Stimulated activated CD8-positive, alpha-beta memory T cell treated with anti-CD3 and anti-CD28 coated beads, Interleukin-15, amount 100 ng/mL, for 24 hours (primary cell): ENCODE data around the gene MRPL50.

Source experiments
- DNase-seq: peaks from one replicate; pipeline ENCODE4 v3.0.0-alpha.2; 2020; ENCODE audit warnings: low read depth

The MRPL50 gene

GRCh38 chr9:101398068-101398929 lies at the start of gene MRPL50, which contains the start of gene ZNF189:
Gene MRPL50 (minus strand): TSS chr9:101398618. CDS start chr9:101398592, 26 bp downstream.
Gene ZNF189 (plus strand): TSS chr9:101398851. CDS start chr9:101399157, 306 bp downstream.
- peak; percentile 80 for DNase-seq

DNA sequence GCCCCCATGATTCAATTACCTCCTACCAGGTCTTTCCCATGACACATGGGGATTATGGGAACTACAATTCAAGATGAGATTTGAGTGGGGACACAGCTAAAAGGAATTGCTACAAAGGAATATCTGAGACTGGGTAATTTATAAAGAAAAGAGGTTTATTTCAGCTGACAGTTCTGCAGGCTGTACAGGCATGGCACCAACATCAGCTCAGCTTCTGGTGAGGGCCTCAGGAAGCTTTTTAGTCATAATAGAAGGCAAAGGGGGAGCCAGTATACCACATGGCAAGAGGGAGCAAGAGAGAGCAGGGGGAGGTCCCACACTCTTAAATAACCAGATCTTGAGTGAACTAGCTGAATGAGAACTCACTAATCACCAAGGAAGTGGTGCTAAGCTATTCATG lies 48.3 kb upstream of the MRPL50 start:
- no peak for DNase-seq

- DNase-seq, result no peak
These were observed 47.1 kb upstream of the MRPL50 start for GRCh38 chr9:101445353-101446029.

- DNase-seq, result no peak
These were observed 45.0 kb upstream of the MRPL50 start for GRCh38 chr9:101443364-101443771.

DNA sequence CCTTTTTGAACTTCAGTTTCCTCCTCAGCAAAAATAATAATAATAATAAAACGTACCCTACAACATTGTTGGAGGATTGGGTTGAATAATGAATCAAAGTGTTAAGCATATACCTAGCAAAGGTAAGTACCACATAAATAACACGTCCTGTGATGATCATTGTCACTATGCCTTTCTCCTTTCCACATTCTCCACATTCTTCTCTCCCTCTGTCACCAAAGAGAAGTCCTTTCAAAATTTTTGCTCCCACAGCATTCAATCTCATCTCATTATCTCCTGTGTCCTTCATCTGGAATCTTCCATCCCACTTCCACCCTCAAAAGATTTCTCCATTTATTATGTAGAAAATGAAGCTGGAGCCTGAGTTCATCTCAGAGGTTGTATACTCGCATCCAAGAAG lies 44.3 kb upstream of the MRPL50 start:
- DNase-seq, result no peak

GRCh38 chr9:101442318-101442717 lies 43.9 kb upstream of the MRPL50 start:
- no peak for DNase-seq

- no peak for DNase-seq
These were observed 42.4 kb upstream of the MRPL50 start for GRCh38 chr9:101440714-101441230.

GRCh38 chr9:101438523-101438922 lies 40.1 kb upstream of the MRPL50 start:
- DNase-seq, result no peak

- no peak for DNase-seq
These were observed 39.4 kb upstream of the MRPL50 start for GRCh38 chr9:101437806-101438232.

DNA sequence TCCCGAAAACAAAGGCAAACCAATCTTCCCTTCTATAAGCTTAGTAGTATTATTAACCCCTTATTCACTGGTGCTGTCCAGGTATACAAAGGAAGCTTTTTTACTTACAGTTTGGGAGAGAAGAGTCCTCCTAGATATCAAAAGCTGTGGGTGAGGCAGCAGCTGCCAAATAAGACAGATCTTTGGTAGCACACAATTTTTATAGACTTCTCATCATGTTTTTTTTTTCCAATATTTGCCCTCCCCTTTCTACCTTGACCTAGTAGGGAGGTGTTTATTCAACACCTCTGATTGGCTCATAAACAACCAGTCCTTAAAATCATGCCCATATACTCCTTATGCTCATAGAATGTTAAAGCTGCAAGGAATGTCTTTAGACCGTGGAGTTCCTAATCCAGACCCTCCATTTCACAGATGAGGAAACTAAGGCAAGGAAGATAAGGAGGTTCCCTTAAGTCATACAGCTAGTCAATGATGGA lies 37.2 kb upstream of the MRPL50 start, which contains the start of gene ALDOB:
ALDOB (minus strand) TSS at position 174 of the 479 bp plus-strand sequence. CDS start 4,887 bp downstream, outside the sequence.
- no peak for DNase-seq

DNA sequence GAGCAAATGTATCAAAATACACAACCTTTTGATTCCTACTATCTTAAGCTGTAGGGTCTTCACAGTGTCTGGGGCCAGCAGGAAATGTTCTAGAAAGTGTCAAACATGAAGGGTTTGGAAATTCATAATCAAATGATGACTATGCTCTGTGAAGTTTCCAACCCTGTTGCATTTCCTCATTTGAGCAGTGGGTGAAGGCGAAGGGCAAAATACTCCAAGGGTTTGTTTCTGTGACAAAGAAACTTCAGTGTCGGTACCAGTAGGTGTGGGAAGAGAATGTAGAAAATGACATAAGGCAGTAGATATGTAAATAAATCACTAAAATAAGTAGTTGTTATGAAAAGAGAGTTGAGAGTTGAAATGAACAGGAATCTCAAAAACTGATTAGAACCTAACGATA lies 36.6 kb upstream of the MRPL50 start:
- DNase-seq, result no peak

DNA sequence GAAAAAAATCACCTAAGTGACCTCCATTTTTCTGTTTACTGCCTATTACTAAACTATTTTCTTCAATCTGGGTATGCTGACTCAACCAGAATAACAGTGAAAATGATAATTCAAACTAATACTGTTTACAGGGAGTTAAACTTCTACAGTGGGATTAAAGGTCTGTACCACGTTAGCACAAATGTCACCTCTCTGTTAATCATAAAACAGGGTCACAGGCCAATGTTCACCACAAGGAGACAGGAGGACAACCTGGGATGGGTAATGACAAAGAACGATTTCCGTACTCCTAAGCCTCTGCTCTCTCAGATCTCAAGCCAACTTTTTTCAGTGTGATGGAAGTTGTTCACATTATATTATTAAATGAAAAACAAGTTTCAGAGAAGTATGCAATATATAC lies 34.8 kb upstream of the MRPL50 start:
- DNase-seq, result no peak

DNA sequence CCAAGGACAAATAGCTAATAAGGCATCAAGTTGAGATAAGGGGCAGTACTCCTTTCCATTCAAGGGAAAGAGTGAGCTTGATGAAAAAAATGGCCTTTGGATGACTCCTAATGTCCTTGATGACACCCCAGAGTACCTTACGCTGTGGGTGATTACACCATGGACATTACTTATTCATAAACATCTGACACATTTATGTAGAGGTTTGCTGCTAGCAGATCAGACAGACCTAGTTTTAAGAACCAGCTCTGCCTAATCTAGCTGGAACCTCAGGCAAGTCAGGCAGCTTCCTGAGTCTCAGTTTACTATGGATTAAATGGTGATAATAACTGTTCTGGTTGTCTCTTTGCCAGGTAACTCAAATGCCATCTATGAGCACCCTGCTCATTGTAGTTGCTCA lies 34.3 kb upstream of the MRPL50 start:
- no peak for DNase-seq

GRCh38 chr9:101432171-101432570 lies 33.8 kb upstream of the MRPL50 start:
- no peak for DNase-seq

DNA sequence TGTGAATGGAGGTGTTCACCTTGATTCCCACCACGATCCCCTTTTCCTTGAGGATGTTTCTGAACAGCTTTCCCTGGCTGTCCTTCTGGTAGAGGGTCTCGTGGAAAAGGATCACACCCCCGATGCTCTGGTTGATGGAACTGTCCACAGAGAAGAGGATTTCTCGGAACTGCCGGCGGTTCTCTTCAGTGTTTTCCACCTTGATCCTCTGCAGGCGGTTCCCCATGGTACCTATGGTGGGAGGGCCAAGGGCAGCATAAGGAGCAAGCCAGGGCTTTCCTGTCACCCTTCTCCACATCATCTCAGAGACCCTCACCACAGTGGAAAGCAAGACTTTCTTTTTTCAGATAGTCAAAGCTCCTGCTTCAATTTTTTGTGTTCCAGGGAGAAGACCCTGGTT lies 31.3 kb upstream of the MRPL50 start:
- DNase-seq, result no peak

GRCh38 chr9:101428909-101429308 lies 30.5 kb upstream of the MRPL50 start:
- DNase-seq, result no peak

GRCh38 chr9:101427957-101428655 lies 29.7 kb upstream of the MRPL50 start:
- DNase-seq, result no peak

DNA sequence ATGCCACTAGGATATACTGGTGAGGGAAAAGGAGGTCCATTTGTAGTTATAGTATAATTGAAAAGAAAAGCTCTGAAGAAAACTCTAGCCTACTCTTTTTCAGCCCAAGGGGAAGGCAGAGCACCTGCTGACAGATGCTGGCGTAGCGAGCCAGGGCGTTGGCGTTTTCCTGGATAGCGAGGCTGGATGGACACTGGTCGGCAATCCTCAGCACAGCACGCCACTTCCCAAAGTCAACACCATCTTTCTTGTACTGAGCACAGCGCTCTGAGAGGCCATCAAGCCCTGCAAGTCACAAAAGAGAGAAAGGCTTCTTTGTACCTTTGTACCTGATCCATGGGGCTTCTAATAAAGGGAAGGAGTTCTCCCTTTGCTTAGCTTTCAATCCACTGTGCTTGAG lies 28.9 kb upstream of the MRPL50 start:
- DNase-seq, result no peak

DNA sequence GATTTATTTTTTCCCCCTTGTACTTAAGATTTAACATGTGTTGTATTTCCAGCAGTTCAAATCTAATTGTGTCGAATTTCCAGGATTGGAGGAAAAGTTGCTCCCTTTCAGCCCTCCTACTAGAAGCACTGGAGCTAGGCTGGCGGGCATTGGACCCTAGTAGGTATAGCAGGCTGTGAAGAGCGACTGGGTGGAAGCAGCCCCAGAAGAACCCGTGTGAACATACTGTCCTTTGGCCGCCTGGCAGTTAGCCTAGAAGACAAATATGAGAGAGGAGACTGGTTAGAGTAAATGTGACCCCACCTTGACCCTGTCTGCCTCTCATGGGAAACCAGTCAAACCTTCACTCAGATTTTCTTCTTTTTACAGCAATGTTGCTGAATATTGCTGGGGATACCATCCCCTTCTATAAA lies 23.2 kb upstream of the MRPL50 start:
- no peak for DNase-seq

GRCh38 chr9:101419863-101420262 lies 21.4 kb upstream of the MRPL50 start:
- no peak for DNase-seq

DNA sequence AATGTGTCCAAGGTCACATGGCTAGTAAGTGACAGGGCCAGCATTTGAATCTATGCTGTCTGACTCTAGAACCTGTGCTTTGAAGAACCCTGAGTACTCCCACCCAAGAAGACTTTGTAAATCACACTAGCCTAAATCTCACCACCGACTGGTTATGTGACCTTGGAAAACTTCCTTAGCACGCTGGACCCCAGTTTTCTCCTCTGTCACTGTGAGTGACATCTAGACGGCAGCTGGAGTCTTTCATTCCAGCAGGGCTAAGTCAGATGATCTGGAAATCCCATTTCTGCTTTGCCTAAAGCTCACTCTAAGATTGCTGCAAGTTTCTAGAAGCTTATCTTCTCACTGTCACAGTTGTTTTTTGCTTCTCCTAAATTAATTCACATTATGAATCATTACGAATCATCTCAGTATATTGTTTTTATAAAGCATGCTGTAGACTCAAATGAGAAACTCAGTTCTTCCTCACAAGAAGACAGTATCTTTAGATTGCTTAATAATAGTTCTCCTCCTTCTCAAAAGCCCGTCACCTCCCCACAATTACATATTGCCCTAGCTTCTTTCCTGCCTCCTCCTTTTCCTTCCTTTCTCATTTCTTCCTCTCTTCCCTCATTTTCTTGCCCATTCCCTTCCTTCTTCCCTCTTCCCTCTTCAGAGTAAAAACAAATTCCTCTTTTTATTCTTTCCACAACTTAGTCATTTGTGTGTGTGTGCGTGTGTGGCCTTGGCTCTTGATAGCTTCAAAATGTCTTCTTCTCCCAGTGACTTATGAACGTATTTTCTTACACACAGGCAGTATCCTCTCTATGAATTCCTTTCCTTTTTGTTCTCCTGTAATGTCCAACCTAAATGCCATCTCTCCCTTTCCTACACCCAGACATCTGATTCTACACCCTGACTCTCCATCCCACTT lies 20.4 kb upstream of the MRPL50 start:
- no peak for DNase-seq
